Aorta (tissue), 5 donors: ENCODE results near the gene PLAAT2. TPM values are rescaled to one million over a fixed set of nuclear protein-coding genes. Genes with fewer than 3 reads are reported as not detected.
"Not testable (repeated sequence)": the region's sequence is repeated elsewhere in the genome, so short reads cannot be mapped to it uniquely, and the experiment has no call there.

Experiments
- ATAC-seq: fragments of 200-7000 bp; cut with Tn5 transposase; one replicate; pipeline ENCODE4 v1.9.1; 2022; ENCODE audit warnings: moderate library complexity; ENCODE audit not compliant: low FRiP score
- DNase-seq, 2 donors: peaks; one replicate each; pipeline ENCODE4 v3.0.0-alpha.2; 2020
- H3K27ac ChIP-seq, 2 donors: one replicate each; pipeline ENCODE4 v1.5.1; 2013; ENCODE audit warnings: low read length in 2 of 2, mild to moderate bottlenecking in 2 of 2, moderate library complexity in 2 of 2, control low read depth in 1 of 2, inconsistent platforms in 1 of 2, low read depth in 1 of 2
- H3K27me3 ChIP-seq, 2 donors: one replicate each; pipeline ENCODE4 v1.6.1; 2013; ENCODE audit warnings: control low read depth in 1 of 2, low read length in 1 of 2, mild to moderate bottlenecking in 1 of 2, moderate library complexity in 1 of 2; ENCODE audit not compliant: insufficient read depth in 2 of 2, control insufficient read depth in 1 of 2
- H3K36me3 ChIP-seq, 2 donors: one replicate each; pipeline ENCODE4 v1.6.1; 2013; ENCODE audit warnings: control low read depth in 1 of 2, low read length in 1 of 2, mild to moderate bottlenecking in 1 of 2; ENCODE audit not compliant: insufficient read depth in 2 of 2, control insufficient read depth in 1 of 2
- H3K4me1 ChIP-seq, 2 donors: one replicate each; pipeline ENCODE4 v1.6.1; 2013; ENCODE audit warnings: low read length in 2 of 2, control low read depth in 1 of 2, mild to moderate bottlenecking in 1 of 2, moderate library complexity in 1 of 2; ENCODE audit not compliant: insufficient read depth in 2 of 2, control insufficient read depth in 1 of 2
- H3K4me3 ChIP-seq, 2 donors: one replicate each; pipeline ENCODE4 v1.5.1; 2013; ENCODE audit warnings: low read length in 2 of 2, control low read depth in 1 of 2, mild to moderate bottlenecking in 1 of 2
- H3K9me3 ChIP-seq: one replicate; pipeline ENCODE4 v1.6.1; 2013; ENCODE audit warnings: mild to moderate bottlenecking, low read length; ENCODE audit not compliant: control insufficient read depth
- WGBS, 2 donors: extraction: QIAGEN DNeasy Blood & Tissue Kit; methylation state at CpG; one replicate each; pipeline ENCODE4 v1.1.7; 2013; 5-methylcytosine and 5-hydroxymethylcytosine counted together
- intact Hi-C, 2 donors: fragments of 100-400 bp; cut with DNase I; formaldehyde crosslinking; loops; one replicate each; pipeline versions ENCODE4 v1.14.2 to v1.15.0; 2022
- polyA plus RNA-seq, 2 donors: library from polyadenylated mRNA; stranded (reverse); fragments of 200-250 nt; gene quantifications; one replicate each; pipeline ENCODE4 v1.2.3, GENCODE V29; 2013
- total RNA-seq, 2 donors: library from RNA; stranded (reverse); fragmentation: NEBNext Ultra II Directional; extraction: Animal tissue kit (Norgen Biotek cat#: 25700); gene quantifications; one replicate each; pipeline ENCODE4 v1.2.1, GENCODE V29; 2021
- donor health status: healthy with polysubstance abuse.
- donor health status: Bipolar disorder and iron deficiency.
- donor health status: DM: no; HTN: no; CAD: no.
- donor health status: DM: no; HTN: no; CAD: no.
- donor health status: DM: yes; HTN: yes; CAD: no.

Gene PLAAT2
- total and polyA plus RNA-seq, 4 donors, result 0.82 to 30.3 TPM; not detected in 2

GRCh38 chr11:63603180-63603518 lies 40.0 kb upstream of the PLAAT2 start:
- intact Hi-C loops, result no loop called here
- no peak for ATAC-seq
- Histone ChIP-seq H3K36me3 (no peaks in the 10 kb centered on the region), H3K4me3 (no peak overlapping the region), H3K27me3 (no peaks in the 10 kb centered on the region), H3K4me1 (peaks cover 0 to 5% of the 10 kb centered on the region in 2 donors), H3K27ac (peak overlapping the region in 1 of 2 donors; percentile 13), H3K9me3 (no peaks in the 10 kb centered on the region)
- 13 to 19% methylated on average over 3 of the region's 3 CpGs for WGBS, 2 donors
- DNase-seq, result no peak

- H3K36me3 ChIP-seq, H3K27me3 ChIP-seq, ATAC-seq, H3K9me3 ChIP-seq, intact Hi-C loops, H3K4me3 ChIP-seq, H3K4me1 ChIP-seq: not testable (repeated sequence)
- peak overlapping the region in 1 of 2 donors; percentile 29 for H3K27ac ChIP-seq
- 18 to 19% methylated on average over 11 of the region's 11 CpGs for WGBS, 2 donors
- peak in 1 of 2 donors; percentile 69 for DNase-seq
Measured at GRCh38 chr11:63602290-63603179, 39.4 kb upstream of the PLAAT2 start.

- peaks cover 0 to 5% of the 10 kb centered on the region in 2 donors for H3K4me1 ChIP-seq
- no peak for ATAC-seq
- WGBS, 2 donors, result 84% methylated on average over 7 of the region's 7 CpGs
Measured at GRCh38 chr11:63599211-63600122, 36.3 kb upstream of the PLAAT2 start.

GRCh38 chr11:63598556-63598955 lies 35.4 kb upstream of the PLAAT2 start:
- Histone ChIP-seq H3K4me1 (peaks cover 0 to 5% of the 10 kb centered on the region in 2 donors), H3K27ac (no peak overlapping the region), H3K27me3 (no peaks in the 10 kb centered on the region), H3K4me3 (no peak overlapping the region), H3K9me3 (no peaks in the 10 kb centered on the region), H3K36me3 (peaks cover 0 to 2% of the 10 kb centered on the region in 2 donors)
- WGBS, 2 donors, result 71 to 79% methylated on average over 4 of the region's 4 CpGs
- no peak for DNase-seq
- intact Hi-C loops, result no loop called here
- ATAC-seq, result no peak

More at GRCh38 chr11:63599211-63600122, 36.3 kb upstream of the PLAAT2 start:
- Histone ChIP-seq H3K27me3 (no peaks in the 10 kb centered on the region), H3K27ac (no peak overlapping the region), H3K9me3 (no peaks in the 10 kb centered on the region), H3K36me3 (peaks cover 0 to 2% of the 10 kb centered on the region in 2 donors), H3K4me3 (no peak overlapping the region)
- intact Hi-C loops, result no loop called here
- no peak for DNase-seq

GRCh38 chr11:63595296-63595695 lies 32.1 kb upstream of the PLAAT2 start:
- Histone ChIP-seq H3K27ac (no peak overlapping the region), H3K36me3 (peaks cover 0 to 2% of the 10 kb centered on the region in 2 donors), H3K4me1 (no peaks in the 10 kb centered on the region), H3K9me3 (no peaks in the 10 kb centered on the region), H3K4me3 (no peak overlapping the region), H3K27me3 (no peaks in the 10 kb centered on the region)
- ATAC-seq (no peak), DNase-seq (no peak)
- intact Hi-C loops, result no loop called here
- WGBS, 2 donors, result 61 to 63% methylated on average over 4 of the region's 4 CpGs

GRCh38 chr11:63592975-63593395 lies 29.8 kb upstream of the PLAAT2 start:
- H3K36me3 ChIP-seq, result peaks cover 0 to 2% of the 10 kb centered on the region in 2 donors
- 72 to 78% methylated on average over 4 of the region's 4 CpGs for WGBS, 2 donors
- DNase-seq (no peak), ATAC-seq (no peak)
- H3K27ac ChIP-seq, result no peak overlapping the region
- intact Hi-C loops, result no loop called here
- no peaks in the 10 kb centered on the region for H3K9me3 ChIP-seq
- H3K4me1 ChIP-seq, result no peaks in the 10 kb centered on the region
- H3K27me3 ChIP-seq, result no peaks in the 10 kb centered on the region
- H3K4me3 ChIP-seq, result no peak overlapping the region

- Histone ChIP-seq H3K4me1 (no peaks in the 10 kb centered on the region), H3K36me3 (no peaks in the 10 kb centered on the region), H3K27ac (no peak overlapping the region), H3K27me3 (no peaks in the 10 kb centered on the region), H3K4me3 (no peak overlapping the region), H3K9me3 (no peaks in the 10 kb centered on the region)
- intact Hi-C loops, result no loop called here
- WGBS, 2 donors, result 92% methylated on average over 18 of the region's 18 CpGs
- no peak for DNase-seq
- ATAC-seq, result no peak
Measured at GRCh38 chr11:63590024-63590788, 27.0 kb upstream of the PLAAT2 start.

GRCh38 chr11:63589000-63589399 lies 25.8 kb upstream of the PLAAT2 start:
- no peak for ATAC-seq

More at GRCh38 chr11:63589000-63589399, 25.8 kb upstream of the PLAAT2 start:
- no peaks in the 10 kb centered on the region for H3K27me3 ChIP-seq
- no peaks in the 10 kb centered on the region for H3K4me1 ChIP-seq
- intact Hi-C loops, result loop anchor here in 1 of 2 donors (10.0 kb wide), 1 partner anchor 56 kb away; no protein-coding TSS in a partner anchor
- H3K4me3 ChIP-seq, result no peak overlapping the region
- H3K36me3 ChIP-seq, result no peaks in the 10 kb centered on the region
- H3K9me3 ChIP-seq, result no peaks in the 10 kb centered on the region
- WGBS, 2 donors, result 43 to 53% methylated on average over 3 of the region's 3 CpGs
- H3K27ac ChIP-seq, result no peak overlapping the region
- DNase-seq, result no peak
